Right renal cortex interstitium (tissue), 3 donors: ENCODE data around the gene PLD2. TPM values are rescaled to one million over a fixed set of nuclear protein-coding genes. Genes with fewer than 3 reads are reported as not detected.
A peak's percentile ranks its signal among the peaks of the same experiment; 100 is the strongest.
"Not testable (repeated sequence)": the region's sequence is repeated elsewhere in the genome, so short reads cannot be mapped to it uniquely, and the experiment has no call there.

ENCODE experiments used
- DNase-seq, 3 donors: peaks; one replicate each; pipeline ENCODE4 v3.0.0-alpha.2; 2013; ENCODE audit warnings: low read depth in 3 of 3, low spot score in 2 of 3
- polyA plus RNA-seq, 3 donors: library from polyadenylated mRNA; unstranded; fragments of 120-200 nt; gene quantifications; one replicate each; pipeline ENCODE4 v1.2.1, GENCODE V29; 2013; ENCODE audit not compliant: insufficient read length in 3 of 3

PLD2 gene
- polyA plus RNA-seq, 3 donors, result 30.7 to 35.9 (median 31.9) TPM

GRCh38 chr17:4832829-4833177, 25.9 kb downstream of the PLD2 start:
- DNase-seq, result not testable (repeated sequence)

GRCh38 chr17:4833178-4833940, 26.4 kb downstream of the PLD2 start, which contains the start of gene MINK1:
TSS of gene MINK1 (plus strand) at chr17:4833340. CDS start at chr17:4833584, 244 bp downstream.
- peak; percentile 86 to 94 (median 88) for DNase-seq

- DNase-seq, result peak in 2 of 3 donors; percentile 58 to 65
Observed at GRCh38 chr17:4833941-4834680, 27.2 kb downstream of the PLD2 start.

DNA sequence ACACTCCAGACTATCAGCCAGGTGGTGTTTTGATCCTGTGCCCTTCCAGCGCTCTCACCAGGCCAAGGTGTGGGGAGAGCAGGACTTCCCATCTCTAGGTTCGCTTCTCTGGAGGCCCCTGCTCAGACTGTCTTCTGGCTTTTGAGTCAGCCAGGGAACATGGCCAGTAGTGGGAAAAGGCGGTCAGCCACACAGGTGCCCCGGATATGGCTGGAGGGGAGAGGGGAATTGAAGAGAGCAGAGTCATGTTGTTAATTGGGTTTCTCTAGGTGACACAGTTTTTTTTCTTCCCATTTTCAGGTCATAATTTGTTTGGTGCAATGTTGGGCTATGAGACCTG, 27.7 kb downstream of the PLD2 start:
- DNase-seq, result no peak

GRCh38 chr17:4836221-4836620, 29.3 kb downstream of the PLD2 start:
- no peak for DNase-seq

- no peak for DNase-seq
Observed at GRCh38 chr17:4837471-4838308, 30.7 kb downstream of the PLD2 start.

- no peak for DNase-seq
Observed at GRCh38 chr17:4838309-4838785, 31.4 kb downstream of the PLD2 start.

DNA sequence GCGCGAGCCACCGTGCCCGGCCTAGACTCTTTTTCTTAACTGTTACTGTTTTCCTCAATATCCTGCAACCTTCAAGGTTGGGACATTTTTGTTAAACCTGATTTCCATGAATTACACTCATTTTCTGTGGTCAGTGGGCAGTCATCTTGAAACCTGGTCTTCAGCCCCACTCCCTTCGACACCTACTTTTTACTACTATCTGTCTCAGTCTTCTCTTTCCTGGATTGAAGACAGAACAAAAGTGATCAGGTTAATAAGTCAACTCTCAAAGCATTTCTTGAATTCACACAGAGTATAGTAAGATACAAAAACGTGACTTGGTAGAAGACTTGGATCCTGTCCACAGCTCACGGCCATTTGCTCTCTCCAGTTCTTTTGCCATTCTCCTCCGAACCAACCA, 32.3 kb downstream of the PLD2 start:
- DNase-seq, result no peak

GRCh38 chr17:4839965-4840892, 33.3 kb downstream of the PLD2 start:
- no peak for DNase-seq

DNA sequence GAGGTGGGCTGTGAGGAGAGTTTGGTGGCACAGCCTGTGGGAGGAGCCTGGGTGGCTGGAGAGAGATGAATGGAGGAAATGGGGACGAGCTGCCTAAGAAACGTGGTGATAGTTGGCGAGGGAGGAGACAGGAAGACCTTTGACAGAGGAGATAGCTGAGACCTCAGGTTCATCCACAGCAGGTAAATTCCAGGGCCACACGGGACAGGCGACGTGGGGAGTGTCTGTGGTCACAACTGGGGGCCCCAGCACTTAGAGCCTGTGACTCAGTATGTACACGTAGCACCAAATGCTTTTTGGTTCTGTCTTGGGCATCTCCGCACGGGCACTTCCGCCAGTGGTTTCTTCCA, 33.9 kb downstream of the PLD2 start:
- DNase-seq, result no peak

- no peak for DNase-seq
Observed at GRCh38 chr17:4842376-4842775, 35.4 kb downstream of the PLD2 start.

DNA sequence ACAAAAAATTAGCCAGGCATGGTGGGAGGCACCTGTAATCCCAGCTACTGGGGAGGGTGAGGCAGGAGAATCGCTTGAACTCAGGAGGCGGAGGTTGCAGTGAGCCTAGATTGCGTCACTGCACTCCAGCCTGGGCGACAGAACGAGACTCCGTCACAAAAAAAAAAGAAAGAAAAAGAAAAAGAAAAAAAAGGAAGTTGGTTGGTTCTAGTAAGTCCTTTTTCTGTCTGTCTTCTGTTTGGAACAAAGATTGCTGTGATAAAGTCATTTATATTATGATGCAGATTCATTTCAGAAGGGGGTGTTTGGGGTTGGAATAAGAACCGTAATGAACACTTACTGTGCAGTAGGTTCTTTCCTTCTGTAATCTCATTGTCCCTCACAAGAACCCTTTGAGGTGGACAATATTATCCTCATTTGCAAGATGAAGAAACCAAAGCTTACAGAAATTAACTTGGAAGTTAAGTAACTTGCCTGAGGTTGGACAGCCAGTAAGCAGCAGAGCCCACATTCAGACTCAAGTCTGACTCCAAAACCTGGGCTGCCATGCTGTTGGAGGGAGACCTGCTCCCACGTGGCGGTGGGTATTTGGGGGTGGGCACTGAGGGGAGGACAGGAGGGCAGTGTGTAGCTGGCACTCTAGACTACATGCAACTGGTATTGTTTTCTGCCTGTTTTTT, 36.5 kb downstream of the PLD2 start:
- no peak for DNase-seq

DNA sequence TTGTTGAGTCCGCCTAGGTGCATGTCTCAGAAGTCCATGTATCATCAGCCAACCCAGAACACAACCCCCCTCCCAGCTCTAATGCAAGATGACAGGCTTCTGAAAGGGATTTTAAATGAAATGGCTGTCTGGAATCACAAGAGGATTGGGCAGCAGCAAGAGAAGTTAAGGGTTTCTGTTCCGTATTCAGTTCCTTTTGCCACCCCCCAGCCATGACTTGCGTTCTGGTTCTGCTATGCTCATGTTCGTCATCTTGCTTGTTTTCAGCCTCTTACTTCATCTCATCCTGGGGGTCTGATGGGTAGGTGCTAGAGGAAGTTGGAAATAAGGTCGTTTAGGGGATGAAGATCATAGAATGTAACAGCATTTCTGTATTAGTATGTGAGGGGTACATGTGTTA, 38.2 kb downstream of the PLD2 start:
- DNase-seq, result no peak

GRCh38 chr17:4846635-4847390, 39.9 kb downstream of the PLD2 start:
- no peak for DNase-seq

DNA sequence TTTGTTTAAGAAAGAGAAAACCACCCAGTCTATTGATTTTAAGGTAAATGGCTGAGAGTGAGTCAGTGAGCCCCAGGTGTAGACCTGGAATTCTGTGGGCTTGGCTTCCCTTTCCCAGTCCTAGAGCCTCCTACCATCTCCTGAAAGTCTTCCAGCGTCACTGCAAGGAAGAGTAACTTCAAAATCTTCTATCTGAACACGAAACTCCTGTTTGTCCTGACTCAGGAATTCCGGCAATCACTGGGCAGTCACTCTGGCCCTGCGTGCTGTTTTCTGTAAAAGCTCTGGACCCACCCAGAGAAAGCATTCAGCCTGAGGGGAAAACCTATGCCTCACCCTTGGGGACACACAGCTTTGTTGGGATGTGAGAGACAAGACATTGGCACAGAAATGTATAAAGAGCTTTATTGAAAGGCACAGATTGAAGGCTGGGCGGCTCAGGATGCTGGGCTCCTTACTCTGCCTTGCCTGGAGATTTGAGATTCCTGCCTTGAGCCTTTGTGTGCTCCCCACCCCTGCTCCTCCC, 42.1 kb downstream of the PLD2 start:
- DNase-seq, result no peak

DNA sequence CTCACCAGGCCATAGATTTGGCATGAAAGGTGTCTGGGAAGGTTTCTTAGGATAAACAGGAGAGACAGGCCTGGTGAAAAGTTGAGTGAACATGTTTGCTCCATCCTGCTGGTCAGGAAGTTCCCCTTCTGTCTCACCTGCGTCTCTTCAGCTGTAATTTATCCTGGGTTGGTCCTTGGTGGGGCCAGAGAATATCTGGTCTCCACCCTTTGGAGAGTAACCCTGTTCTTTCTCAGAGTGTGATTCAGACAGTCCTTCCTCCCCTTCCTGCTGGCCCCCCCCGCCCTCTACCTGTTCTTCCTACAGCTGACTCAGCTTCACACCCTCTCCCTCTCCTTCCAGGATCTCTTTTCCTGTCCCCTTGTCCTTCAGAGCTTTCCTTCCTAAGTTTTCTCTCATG, 43.3 kb downstream of the PLD2 start:
- DNase-seq, result no peak

DNA sequence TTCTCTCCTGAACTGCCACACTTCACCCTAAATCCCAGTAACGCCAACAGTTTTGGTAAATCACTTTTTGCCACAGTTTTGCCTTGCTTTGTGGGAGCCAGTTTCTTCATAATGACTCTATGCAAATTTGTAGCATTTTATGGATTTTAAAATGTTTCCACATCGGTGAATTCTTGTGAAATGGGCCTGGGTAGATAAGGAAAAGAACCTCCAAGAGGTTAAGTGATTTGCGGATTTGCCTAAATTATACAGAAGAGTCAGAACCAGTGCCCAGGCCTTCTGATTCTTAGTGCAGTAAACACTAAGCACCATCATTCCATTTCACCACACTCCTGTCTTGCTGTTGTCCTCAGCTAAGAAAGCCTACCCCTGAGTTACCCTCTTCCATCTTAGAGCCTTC, 44.1 kb downstream of the PLD2 start:
- DNase-seq, result no peak

GRCh38 chr17:4852567-4853207, 45.7 kb downstream of the PLD2 start:
- DNase-seq, result no peak
